Fibroblast of mammary gland (primary cell): Measurements from ENCODE around the gene ILKAP.
A peak's percentile ranks its signal among the peaks of the same experiment; 100 is the strongest.

Experiments
- DNase-seq: peaks from one replicate; pipeline ENCODE4 v3.0.0-alpha.2; 2010; ENCODE audit warnings: low read depth
- H3K4me3 ChIP-seq: 2 replicates; pipeline ENCODE4 v1.5.1; 2011; ENCODE audit warnings: low read depth, mild to moderate bottlenecking, low read length, moderate library complexity; ENCODE audit not compliant: control insufficient read depth
- TF ChIP-seq, protein P1 (sequence below): conservative IDR thresholded peaks from 2 replicates; pipeline ENCODE4 v1.5.1; 2011; ENCODE audit warnings: low read depth, low read length, inconsistent platforms; ENCODE audit not compliant: control insufficient read depth, insufficient read depth

The ILKAP gene

DNA sequence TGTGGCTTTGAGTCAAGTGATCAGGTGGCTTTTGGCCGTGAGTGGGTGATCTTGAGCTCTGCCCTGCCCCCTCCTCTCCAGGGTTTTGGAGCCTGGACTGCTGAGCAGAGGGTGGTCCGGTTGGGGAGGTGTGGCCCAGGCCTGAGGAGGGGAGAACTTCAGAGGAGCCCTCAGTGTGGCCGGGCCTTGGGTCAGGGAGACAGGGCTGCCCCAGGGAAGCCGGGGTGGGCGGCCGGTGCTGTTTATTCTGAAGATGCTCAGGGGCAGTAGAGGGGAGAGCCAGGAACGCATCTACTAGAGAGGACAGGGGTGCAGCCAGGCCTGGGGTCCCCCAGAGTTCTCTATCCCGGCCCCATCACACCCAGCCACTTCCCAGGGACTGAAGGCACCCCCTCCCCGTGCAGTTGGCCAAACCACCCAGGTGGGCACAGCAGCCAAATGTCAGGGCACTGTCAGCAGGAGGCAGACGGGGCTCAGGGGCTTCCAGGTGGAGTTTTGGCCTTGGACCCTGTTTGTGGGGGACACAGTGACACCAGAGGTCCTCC, 43.8 kb downstream of the ILKAP start:
- TF ChIP-seq, protein P1, sequence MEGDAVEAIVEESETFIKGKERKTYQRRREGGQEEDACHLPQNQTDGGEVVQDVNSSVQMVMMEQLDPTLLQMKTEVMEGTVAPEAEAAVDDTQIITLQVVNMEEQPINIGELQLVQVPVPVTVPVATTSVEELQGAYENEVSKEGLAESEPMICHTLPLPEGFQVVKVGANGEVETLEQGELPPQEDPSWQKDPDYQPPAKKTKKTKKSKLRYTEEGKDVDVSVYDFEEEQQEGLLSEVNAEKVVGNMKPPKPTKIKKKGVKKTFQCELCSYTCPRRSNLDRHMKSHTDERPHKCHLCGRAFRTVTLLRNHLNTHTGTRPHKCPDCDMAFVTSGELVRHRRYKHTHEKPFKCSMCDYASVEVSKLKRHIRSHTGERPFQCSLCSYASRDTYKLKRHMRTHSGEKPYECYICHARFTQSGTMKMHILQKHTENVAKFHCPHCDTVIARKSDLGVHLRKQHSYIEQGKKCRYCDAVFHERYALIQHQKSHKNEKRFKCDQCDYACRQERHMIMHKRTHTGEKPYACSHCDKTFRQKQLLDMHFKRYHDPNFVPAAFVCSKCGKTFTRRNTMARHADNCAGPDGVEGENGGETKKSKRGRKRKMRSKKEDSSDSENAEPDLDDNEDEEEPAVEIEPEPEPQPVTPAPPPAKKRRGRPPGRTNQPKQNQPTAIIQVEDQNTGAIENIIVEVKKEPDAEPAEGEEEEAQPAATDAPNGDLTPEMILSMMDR, result no peak
- no peak for DNase-seq
- peak overlapping the region; percentile 38 for H3K4me3 ChIP-seq

GRCh38 chr2:238159071-238159539, 44.4 kb downstream of the ILKAP start:
- no peak for DNase-seq
- H3K4me3 ChIP-seq, result peak overlapping the region; percentile 38
- TF ChIP-seq, protein P1, result no peak

GRCh38 chr2:238158509-238159070, 44.9 kb downstream of the ILKAP start, which contains the start of gene ERFE:
Gene ERFE, plus strand, starts transcription at chr2:238158970. Its CDS starts 38 bp downstream, at chr2:238159008.
- peak within 1 kb of the TSS; percentile 38 for H3K4me3 ChIP-seq

DNA sequence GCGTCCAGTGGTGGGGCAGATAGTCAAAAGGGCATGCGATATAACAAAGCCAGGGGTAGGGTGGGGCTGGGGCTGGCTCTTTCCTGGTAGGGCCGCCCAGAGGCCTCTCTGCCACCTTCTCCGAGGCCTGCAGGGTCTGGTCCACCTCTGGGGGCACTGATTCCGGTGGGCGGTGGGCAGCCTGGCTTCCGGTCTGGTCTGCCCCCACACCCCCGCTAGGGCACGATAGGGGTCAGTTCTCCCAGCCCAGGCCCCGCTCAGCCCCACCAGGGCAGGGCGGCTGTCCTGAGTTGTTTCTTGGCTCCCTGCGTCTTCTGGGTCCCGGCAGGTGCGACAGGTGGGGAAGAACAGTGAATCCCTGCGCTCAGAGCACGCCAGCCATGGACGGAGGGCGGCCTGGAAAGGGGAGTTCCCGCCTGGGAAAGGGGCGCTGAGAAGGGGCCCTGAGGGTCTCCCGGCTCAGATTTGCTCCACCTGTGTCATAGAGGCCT, 45.4 kb downstream of the ILKAP start:
- TF ChIP-seq, protein P1, result no peak
- no peak overlapping the region for H3K4me3 ChIP-seq
- no peak for DNase-seq

More at GRCh38 chr2:238158509-238159070, 44.9 kb downstream of the ILKAP start, which contains the start of gene ERFE:
- TF ChIP-seq, protein P1, result no peak
- no peak for DNase-seq

- no peak overlapping the region for H3K4me3 ChIP-seq
- TF ChIP-seq, protein P1, result no peak
- DNase-seq, result no peak
Measured at GRCh38 chr2:238157506-238158017, 45.9 kb downstream of the ILKAP start.

- DNase-seq, result no peak
- TF ChIP-seq, protein P1, result no peak
- no peak overlapping the region for H3K4me3 ChIP-seq
Measured at GRCh38 chr2:238155761-238156694, 47.5 kb downstream of the ILKAP start.
